ENCODE results near the gene A1BG. TPM values are rescaled to one million over a fixed set of nuclear protein-coding genes. Genes with fewer than 3 reads are reported as not detected.

Gene A1BG
- total and polyA plus RNA-seq, 2 of the 13 experiments (the other 11 are each of a cell fraction or from before 2014, with no cell fraction given) = 14.7 to 41.4 TPM

DNA sequence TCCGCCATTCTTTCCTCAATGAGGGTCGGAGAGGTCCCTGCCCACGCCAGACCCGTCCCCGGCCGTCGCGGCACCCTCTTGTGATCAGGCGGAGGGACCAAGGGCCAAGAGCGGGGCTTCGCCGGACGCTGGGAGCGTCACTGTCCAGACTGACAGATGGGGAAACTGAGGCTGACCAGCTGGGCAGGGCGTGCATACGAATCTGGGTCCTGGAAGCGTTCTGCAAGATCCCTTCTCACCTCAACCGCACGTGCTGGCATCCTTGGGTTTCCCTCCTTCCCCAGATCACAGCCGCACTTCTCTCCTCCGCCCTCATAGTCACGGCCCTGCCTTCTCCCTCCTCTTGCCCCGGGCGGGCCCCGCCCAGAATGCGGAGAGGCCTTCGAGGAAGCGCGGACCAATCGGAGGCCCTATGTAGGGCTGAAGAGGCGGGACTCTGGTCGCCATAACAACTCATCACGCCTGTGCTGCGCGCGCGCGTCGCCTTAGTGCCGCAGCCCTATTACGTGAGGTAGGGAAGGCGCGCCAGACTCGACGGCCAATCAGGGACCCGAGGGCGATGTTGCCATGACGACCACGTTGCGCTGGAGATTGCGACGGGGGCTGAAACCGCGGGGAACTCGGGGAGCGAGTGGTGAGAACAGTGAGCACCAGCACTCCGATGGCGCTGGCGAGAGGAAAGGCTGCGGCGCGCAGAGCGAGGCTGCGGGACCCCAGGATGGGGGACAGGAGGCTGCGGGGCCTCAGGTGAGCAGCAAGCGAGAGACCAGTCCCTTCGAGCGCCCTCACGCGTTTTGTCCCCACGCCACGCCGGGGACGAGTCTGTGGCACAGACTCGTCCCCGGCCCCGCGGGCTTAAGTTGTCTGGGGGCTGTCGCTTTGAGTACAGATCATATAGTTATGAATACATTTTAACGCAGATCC lies 47.9 kb upstream of the A1BG start (continued):
- TF ChIP-seq, protein P1, sequence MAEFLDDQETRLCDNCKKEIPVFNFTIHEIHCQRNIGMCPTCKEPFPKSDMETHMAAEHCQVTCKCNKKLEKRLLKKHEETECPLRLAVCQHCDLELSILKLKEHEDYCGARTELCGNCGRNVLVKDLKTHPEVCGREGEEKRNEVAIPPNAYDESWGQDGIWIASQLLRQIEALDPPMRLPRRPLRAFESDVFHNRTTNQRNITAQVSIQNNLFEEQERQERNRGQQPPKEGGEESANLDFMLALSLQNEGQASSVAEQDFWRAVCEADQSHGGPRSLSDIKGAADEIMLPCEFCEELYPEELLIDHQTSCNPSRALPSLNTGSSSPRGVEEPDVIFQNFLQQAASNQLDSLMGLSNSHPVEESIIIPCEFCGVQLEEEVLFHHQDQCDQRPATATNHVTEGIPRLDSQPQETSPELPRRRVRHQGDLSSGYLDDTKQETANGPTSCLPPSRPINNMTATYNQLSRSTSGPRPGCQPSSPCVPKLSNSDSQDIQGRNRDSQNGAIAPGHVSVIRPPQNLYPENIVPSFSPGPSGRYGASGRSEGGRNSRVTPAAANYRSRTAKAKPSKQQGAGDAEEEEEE (CRISPR knock-in tag; IDR thresholded peaks at IDR 0.05; ENCODE audit: borderline replicate concordance) = no peak
- TF ChIP-seq MEIS1 (CRISPR knock-in tag; IDR thresholded peaks at IDR 0.05; ENCODE audit: borderline replicate concordance) (no peak), ZNF468 (CRISPR knock-in tag; IDR thresholded peaks at IDR 0.05) (no peak), SMAD9 (CRISPR knock-in tag; IDR thresholded peaks at IDR 0.05) (peak; percentile 49; the same call in 1 of the 2 replicates), ZNF792 (CRISPR knock-in tag; IDR thresholded peaks at IDR 0.05) (no peak), TOPORS (CRISPR knock-in tag; IDR thresholded peaks at IDR 0.05) (peak; percentile 63; the same call in 1 of the 2 replicates), RFX3 (CRISPR knock-in tag; IDR thresholded peaks at IDR 0.05) (peak; percentile 100), ZFP90 (CRISPR knock-in tag; IDR thresholded peaks at IDR 0.05; ENCODE audit: borderline replicate concordance) (no peak), SRSF4 (IDR thresholded peaks at IDR 0.05; ENCODE audit: low read depth, low read length, poor library complexity, severe bottlenecking) (no peak), NCOA5 (CRISPR knock-in tag; IDR thresholded peaks at IDR 0.05) (no peak), ZZZ3 (CRISPR knock-in tag; IDR thresholded peaks at IDR 0.05; ENCODE audit: borderline replicate concordance) (0 out of 2 replicates have a peak, but pooled peaks have one; percentile 22), ZNF225 (CRISPR knock-in tag; IDR thresholded peaks at IDR 0.05) (no peak), ZNF253 (CRISPR knock-in tag; IDR thresholded peaks at IDR 0.05; ENCODE audit: borderline replicate concordance) (no peak), ZNF768 (CRISPR knock-in tag; IDR thresholded peaks at IDR 0.05) (peak; percentile 56; the same call in 1 of the 2 replicates), JUN (CRISPR knock-in tag; IDR thresholded peaks at IDR 0.05) (no peak), SMAD1 (CRISPR knock-in tag; IDR thresholded peaks at IDR 0.05; ENCODE audit: borderline replicate concordance, low read depth) (no peak), RBM22 (optimal IDR thresholded peaks at IDR 0.05; ENCODE audit: low read length) (peak; percentile 100), HMG20A (CRISPR knock-in tag; IDR thresholded peaks at IDR 0.05; ENCODE audit: borderline replicate concordance) (no peak), ZNF207 (IDR thresholded peaks at IDR 0.05; ENCODE audit: borderline replicate concordance) (no peak), ETV5 (CRISPR knock-in tag; IDR thresholded peaks at IDR 0.05; ENCODE audit: borderline replicate concordance) (no peak; the same call in 1 of the 2 replicates), IRX3 (CRISPR knock-in tag; IDR thresholded peaks at IDR 0.05; ENCODE audit: borderline replicate concordance, low read depth) (no peak), ZNF737 (CRISPR knock-in tag; IDR thresholded peaks at IDR 0.05; ENCODE audit: borderline replicate concordance) (no peak), NFATC3 (CRISPR knock-in tag; IDR thresholded peaks at IDR 0.05) (no peak)
- TF ChIP-seq, protein P2, sequence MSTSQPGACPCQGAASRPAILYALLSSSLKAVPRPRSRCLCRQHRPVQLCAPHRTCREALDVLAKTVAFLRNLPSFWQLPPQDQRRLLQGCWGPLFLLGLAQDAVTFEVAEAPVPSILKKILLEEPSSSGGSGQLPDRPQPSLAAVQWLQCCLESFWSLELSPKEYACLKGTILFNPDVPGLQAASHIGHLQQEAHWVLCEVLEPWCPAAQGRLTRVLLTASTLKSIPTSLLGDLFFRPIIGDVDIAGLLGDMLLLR (CRISPR knock-in tag; IDR thresholded peaks at IDR 0.05) = no peak
- TF ChIP-seq, protein P3, sequence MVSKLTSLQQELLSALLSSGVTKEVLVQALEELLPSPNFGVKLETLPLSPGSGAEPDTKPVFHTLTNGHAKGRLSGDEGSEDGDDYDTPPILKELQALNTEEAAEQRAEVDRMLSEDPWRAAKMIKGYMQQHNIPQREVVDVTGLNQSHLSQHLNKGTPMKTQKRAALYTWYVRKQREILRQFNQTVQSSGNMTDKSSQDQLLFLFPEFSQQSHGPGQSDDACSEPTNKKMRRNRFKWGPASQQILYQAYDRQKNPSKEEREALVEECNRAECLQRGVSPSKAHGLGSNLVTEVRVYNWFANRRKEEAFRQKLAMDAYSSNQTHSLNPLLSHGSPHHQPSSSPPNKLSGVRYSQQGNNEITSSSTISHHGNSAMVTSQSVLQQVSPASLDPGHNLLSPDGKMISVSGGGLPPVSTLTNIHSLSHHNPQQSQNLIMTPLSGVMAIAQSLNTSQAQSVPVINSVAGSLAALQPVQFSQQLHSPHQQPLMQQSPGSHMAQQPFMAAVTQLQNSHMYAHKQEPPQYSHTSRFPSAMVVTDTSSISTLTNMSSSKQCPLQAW (CRISPR knock-in tag; IDR thresholded peaks at IDR 0.05) = peak; percentile 93
- TF ChIP-seq, protein P4, sequence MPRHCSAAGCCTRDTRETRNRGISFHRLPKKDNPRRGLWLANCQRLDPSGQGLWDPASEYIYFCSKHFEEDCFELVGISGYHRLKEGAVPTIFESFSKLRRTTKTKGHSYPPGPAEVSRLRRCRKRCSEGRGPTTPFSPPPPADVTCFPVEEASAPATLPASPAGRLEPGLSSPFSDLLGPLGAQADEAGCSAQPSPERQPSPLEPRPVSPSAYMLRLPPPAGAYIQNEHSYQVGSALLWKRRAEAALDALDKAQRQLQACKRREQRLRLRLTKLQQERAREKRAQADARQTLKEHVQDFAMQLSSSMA (CRISPR knock-in tag; IDR thresholded peaks at IDR 0.05) = peak; percentile 35; the same call in 1 of the 2 replicates
